NT2/D1 (cell line): ENCODE data around the gene NKAIN2.

Experiments
- SUZ12 ChIP-seq: IDR thresholded peaks from 2 replicates; pipeline ENCODE4 v1.6.1; 2011; ENCODE audit not compliant: insufficient read length, insufficient read depth; ENCODE audit errors: extremely low read depth
- YY1 ChIP-seq: IDR thresholded peaks from 2 replicates; pipeline ENCODE4 v1.6.1; 2011; ENCODE audit not compliant: insufficient read length, insufficient read depth
- ZNF274 ChIP-seq: IDR thresholded peaks from 2 replicates; pipeline ENCODE4 v1.6.1; 2011; ENCODE audit warnings: mild to moderate bottlenecking, low read depth, low read length

DNA sequence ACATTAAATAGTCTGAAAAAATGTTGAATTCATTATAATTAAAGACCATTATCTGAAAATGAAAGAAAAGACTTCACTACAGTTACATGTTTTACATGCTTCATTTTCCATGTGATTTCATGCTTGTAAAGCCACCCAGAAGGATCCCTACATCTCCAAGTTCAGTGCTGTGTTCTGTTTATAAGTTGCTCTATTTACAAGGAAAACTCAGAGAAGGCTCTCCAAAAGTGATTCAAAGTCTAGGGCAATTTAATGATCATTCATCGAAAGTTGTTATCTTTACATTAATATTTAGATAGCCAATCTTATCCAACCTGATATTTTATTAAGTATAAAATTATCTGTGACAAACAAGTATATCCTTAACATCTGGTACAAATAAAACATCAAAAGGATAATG, 663.7 kb downstream of the NKAIN2 start:
- TF ChIP-seq YY1, result no peak
- no peak for TF ChIP-seq SUZ12
- no peak for TF ChIP-seq ZNF274
